Astrocyte (in vitro differentiated cells and primary cell): ENCODE data around the gene AMZ1.

Experiments
- CTCF ChIP-seq: IDR thresholded peaks from 2 replicates; pipeline ENCODE4 v1.5.1; 2011; ENCODE audit warnings: low read depth, mild to moderate bottlenecking, inconsistent platforms, low read length, moderate library complexity; ENCODE audit not compliant: insufficient read depth
- EZH2 ChIP-seq: IDR thresholded peaks from 2 replicates; pipeline ENCODE4 v1.6.1; 2012; ENCODE audit warnings: mild to moderate bottlenecking, low read length, inconsistent platforms; ENCODE audit not compliant: insufficient read depth

- no peak for TF ChIP-seq CTCF
- TF ChIP-seq EZH2, result no peak
Observed at GRCh38 chr7:2640482-2640830, 47.5 kb upstream of the AMZ1 start.
